Measurements from ENCODE around the gene LMOD2.

The LMOD2 gene

DNA sequence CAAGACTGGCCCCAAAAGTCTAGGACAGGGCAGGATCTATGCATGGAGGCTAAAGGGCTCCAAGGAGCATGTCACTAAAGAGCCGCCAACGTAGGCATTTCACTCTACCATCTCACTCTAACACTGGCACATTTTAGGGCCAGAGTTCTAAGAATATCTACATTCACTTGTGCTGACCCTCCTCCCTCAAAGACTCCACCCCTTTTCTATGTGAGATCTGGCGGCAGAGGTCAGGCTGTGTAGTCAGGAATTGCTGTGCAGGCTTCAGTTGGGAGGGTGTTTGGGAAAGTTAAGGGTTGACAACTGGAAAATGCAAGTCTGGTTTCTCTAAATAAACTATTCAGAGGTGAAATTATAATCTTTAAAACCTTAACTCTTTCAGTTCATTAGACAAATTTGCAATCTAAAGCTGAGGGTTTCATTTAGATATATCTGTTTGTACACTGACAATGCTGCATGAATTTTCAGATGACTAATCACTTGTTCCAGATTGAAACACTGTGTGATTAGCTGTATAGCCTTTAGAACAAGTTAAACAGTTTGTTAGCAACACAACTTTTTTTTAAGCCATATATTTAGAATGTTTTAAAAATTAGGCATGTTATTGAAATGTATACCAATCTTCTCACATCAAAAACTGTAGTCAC lies 18.2 kb downstream of the LMOD2 start:
- DNase-seq (ENCODE audit: low read depth): no peak

DNA sequence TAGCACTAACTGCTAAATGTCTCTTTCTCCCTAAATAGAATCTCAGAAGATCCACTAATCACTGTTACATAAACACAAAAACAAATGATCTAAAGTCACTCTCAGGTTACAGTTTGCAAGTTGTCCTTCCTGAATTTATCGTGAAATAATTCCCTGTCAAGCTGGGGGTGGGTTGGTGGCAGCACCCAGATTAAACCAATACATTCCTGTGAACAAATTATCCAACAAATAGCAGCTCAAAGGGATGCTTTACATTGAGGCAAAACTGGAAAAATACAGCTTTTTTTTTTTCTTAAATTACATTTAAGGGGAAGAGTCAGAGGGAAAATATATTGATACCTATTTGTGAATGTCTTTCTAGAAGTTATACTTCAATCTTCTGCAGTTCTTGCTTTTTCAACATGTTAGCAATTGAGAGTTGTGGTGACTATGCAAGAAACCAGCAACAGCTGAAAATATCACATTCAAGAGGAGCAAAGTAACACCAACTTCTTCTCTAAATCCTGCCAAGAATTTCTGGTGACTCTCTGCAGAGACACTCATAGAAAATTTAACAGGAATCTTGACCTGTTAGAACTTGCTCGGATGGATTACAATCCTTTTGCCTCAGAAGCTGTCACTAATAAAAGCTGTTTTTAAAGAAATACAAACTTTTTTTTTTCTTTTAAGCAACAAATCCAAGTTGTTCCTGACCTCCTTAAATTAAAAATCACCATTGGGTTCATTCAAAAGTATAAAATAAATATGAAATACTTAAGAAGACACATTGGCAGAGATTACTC lies 18.9 kb downstream of the LMOD2 start:
- no peak for DNase-seq (ENCODE audit: low read depth)

DNA sequence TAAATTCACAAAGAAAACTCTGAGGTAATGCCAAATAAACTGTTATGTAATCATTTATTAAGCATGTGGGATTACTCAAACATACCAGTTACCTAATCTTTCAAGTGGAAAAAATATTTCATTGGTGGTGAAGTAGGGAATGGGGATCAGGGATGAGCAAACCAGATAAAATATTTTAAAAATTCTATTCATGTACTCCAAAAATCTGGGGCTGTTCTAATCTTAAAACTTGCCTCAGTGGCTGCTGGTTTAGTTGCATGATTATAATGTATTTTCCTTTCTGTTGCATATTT lies 19.5 kb downstream of the LMOD2 start:
- DNase-seq (ENCODE audit: low read depth): no peak

DNA sequence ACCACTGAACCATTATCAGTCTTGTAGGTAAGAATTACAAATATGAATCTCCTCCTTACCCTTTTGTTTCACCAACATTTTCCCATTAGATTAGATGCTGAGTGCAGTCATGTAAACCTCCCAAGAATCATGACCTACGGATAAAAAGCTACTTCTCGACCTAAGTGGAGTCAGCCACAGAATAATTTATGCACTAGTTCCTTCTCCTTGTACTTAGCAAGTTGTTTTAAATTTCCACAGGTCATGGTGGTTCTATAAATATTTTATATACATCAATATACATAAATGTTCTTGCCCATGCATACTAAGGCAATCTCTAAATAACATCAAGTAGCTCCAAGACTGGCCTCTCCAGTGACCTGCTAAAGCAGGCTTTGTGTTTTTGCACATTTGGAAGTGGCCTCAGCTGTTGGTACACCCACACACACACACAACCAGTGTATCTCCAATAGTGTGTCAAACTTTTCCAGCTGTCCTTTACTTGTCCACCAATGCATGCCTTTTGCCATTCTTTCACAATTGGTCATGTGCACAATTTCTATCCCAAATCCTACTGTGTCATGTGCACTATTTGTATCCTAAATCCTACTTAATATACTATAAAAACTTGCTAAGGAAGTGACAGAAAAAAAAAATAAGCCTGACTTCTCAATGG lies 21.5 kb downstream of the LMOD2 start:
- no peak for DNase-seq (ENCODE audit: low read depth)

DNA sequence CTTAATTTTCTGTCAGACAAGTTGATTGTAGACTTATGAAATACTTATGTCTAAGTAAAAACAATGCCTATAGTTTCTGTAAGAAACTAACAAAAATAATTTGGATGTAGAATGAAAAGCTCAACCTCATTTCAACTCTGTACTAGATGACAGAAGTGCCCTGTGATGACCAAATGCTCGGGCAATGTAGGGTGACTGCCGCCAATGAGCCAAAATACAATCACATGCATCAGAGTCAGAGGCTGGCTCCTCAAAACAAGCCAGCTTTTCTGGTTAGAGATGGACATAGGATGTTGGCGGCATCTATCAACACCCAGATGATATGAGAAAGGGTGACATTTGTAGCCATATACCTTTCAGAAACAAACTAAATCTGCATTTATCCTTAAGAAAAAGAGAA lies 23.9 kb downstream of the LMOD2 start:
- DNase-seq (ENCODE audit: low read depth): no peak

DNA sequence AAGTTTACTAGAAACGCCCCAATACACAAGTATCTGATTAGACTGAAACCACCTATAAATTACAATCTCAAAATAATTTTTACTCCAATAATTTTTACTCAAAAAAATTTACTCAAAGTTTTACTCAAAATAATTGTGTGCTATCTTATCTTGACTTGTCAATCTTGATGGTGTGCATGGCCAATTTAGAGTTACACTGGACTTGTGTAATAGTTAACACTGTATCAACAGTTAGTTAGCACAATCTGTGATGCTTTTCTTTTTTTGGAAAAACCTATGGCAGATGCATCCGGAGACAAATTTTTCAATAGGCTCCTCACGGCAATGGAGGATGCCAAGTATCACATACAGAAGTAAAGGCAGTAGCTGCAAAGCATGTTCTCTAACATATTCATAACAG lies 24.9 kb downstream of the LMOD2 start:
- DNase-seq (ENCODE audit: low read depth): no peak

DNA sequence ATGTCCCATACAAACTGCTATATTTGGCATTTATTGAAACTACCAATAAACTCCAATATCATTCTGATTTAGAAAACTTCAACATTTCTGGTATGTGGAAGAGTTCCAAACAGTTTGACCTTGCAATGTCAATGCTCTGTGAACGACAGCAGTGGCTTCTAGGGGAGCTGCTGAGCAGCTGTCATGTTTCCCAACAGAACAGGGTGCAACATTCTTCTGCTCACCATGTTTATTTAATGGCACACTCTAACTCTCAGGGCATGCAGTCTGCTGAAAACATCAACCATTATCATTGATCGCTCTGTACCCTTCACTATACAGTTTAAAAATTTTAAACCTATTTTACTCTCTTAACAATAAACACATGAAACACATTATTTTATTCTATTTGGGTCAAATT lies 25.9 kb downstream of the LMOD2 start:
- DNase-seq (ENCODE audit: low read depth): no peak

DNA sequence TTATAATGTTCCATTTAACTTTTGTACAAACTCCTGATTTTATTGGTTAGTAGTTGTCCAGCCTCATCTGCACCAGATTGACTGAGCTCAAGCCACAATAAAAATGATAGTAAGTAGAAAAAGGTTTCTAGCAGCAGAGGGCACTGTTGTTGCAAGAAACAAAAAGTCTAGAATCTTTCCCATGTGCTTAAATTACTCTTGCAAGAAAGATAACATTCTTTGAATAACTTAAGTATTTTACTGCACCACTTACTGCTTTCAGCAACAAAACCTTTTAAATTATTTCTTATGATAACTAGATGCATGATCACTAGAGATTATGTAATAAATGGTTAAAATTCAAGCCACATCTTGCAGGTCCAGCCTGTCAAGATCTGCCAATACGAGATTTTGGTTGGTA lies 27.0 kb downstream of the LMOD2 start:
- peak; percentile 40 for DNase-seq (ENCODE audit: low read depth)

DNA sequence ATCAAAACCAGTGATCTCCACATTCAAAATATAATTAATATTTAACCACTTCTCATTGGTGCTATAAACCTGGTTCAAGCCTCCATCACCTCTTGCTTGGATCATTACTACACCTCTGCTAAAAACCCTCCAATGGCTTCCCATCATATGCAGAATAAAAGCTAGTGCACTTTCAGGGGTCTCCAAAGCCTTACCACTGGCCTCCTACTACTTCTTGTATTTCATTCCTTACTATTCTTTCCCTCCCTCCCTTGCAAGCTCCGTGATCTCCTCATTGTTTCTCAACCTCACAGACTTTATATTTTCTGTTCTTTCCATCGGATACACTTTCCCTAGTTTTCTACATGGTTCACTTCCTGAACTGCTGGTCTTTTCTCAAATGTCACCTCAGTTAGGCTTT lies 31.5 kb downstream of the LMOD2 start:
- DNase-seq (ENCODE audit: low read depth): no peak

DNA sequence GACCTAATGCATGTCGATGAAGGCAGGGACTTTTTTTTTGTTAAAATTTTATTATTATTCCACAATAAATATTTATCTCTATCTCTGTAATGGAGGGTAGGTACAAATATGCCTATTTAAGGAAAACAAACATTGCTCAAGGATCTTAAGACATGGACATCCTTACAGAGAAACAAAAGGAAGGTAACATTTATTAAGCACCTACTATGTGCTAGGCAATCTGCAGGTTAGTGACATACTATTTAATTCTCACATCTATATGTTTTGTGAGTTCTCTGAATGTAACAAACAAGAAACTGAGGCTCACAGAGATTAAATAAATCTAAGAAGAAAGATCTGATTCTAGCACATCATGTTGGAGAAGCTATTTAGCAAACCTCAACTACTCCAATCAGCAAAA lies 32.1 kb downstream of the LMOD2 start:
- no peak for DNase-seq (ENCODE audit: low read depth)

DNA sequence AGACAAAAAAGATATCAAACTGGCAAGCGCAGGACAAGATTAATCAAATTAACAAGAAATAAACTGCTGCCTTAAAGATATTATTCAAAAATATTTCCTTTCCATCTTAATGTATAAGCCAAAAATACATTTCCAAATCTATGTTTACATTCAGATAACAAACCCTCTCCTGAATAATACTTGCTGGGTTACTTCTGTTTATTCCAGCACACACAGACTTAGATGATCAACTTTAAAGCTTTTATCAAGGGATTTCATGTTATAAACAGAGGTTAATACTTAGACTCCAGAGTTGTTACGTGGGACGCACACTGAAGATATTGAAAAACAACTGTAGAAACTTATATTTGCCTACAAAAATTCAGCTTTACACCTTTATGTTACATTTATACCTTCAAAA lies 33.6 kb downstream of the LMOD2 start:
- DNase-seq (ENCODE audit: low read depth): no peak

DNA sequence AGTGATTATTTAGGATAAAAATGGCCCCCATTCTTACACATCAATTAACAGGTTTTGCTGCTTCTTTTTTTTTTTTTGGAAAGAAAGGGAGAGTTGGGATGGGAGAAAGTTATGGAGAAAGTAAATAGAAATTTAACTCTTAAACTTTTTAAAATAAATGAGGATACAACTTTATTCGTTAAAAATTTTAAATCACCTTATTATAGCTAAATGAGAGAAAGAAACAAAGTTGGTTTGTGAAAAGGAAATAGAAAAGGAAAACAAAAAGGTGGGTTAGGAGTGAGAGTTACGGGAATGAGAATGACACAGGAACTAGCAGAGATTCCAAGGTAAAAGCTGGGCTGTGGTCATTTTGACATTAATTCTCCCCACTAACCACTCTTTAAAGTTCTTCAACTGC lies 34.9 kb downstream of the LMOD2 start:
- no peak for DNase-seq (ENCODE audit: low read depth)

DNA sequence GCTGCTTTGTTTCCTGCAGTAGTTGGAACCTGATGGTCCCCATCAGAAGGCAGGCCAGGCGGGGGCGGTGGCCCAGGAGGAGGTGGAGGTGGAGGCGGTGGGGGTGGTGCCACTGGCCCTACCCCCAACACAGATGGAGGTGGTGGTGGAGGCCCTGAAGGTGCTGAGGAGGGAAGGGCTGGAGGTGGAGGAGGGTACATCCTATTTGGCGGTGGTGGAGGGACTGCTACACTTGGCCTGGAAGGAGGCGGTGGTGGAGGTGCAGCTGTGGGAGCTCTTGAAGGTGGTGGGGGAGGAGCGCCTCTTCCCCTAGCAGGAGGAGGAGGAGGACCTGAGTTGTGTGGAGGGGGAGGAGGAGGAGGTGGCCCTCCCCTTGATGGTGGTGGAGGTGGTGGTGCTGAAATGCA lies 36.8 kb downstream of the LMOD2 start:
- no peak for DNase-seq (ENCODE audit: low read depth)

DNA sequence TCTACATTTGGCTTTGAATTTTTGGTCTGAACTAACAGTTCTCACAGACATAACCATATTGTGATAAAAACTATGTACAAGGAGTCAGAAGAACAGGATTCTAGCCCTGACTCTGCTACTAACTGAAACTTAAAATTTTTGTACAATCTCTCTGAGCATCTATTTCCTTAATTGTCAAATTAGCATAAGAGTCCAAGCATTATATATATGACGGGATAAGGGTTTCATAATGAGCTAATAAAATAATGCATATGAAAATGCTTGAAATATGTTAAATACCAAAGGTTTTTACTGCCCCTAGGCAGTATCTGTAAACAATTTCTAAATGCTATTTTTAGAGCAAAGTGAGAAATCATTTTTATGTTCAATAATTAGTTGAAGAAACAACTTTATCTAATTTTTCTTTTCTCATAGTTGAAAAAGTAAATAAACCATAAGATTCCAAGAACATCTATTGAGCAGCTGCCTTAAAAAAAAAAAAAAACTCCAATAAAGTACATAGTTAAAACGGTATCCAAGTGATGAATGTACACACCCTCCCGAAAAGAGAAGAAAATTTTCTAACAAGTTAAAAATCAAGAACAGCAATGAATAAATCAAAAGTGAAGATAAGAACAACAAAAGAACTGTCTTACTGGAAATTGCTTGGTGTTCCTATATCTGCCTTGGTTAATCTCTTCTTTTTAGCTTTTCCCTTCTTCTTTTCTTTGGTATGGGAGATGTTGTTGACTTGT lies 40.4 kb downstream of the LMOD2 start:
- no peak for DNase-seq (ENCODE audit: low read depth)

DNA sequence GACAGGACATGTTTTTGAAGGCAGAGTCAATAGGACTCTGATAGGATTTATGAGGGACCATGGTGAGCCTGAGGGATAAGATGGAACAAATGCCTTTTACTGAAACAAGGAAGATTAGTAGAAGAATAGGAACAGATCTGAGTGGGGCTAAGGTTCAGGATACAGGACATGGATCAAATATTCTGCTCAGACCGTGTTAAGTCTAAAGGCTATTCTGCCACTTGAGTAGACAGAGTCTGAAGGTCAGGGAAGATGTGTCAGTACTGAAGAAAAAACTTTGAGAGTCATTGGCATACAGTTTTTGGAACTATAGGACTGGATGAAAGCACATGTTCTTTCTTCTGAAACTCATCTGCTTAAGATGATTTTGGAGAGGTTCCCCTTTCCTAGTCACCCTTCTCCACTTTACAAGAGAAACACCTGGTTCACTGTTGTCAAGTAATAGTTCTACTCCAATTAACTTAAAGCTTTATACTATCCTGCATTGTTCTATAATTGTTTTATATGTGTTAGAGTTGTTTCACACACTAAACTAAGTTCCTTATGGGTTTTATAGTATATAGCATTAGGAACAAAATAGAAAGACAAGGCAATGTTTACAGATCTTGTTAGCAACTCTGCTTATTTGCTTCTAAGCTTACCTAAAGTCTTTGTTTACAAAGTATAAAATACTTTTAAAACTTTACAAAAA lies 49.7 kb downstream of the LMOD2 start:
- no peak for DNase-seq (ENCODE audit: low read depth)

DNA sequence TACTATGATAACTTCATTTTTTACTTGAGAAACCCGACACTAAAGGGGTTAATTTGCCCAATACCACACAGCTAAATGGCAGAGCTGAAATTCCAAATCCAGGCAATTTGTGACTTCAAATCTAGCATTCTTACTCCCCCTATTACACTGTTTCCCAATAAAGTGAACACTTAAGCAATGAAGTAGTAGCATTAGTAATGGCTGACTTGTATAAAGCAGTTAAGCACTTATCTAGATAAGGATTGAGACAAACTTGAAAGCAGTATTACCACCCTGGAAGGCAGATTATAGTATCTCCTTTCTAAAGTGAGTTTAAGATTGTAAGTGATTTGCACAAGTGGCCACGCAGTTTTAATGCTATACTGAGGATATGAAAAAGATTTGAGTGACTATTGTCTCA lies 53.9 kb downstream of the LMOD2 start:
- no peak for DNase-seq (ENCODE audit: low read depth)

DNA sequence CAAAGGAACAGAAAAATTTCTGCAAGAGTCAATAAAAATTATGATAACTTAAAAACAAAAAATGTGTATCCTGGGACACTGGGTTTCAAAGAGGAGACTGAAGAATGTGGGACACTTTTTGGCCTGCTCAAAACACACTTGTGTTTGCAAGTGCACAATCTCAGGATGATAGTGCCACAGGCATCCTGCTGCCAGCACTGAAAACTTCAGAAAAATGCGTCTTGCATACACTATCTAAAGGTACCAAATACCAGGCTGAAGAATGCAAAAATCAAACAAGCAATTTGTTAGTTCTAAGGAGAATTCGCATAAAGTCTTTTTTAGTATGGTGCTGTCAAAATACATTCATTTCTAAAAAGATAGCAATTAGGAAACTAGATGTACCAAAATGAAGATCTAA lies 55.0 kb downstream of the LMOD2 start:
- no peak for DNase-seq (ENCODE audit: low read depth)

DNA sequence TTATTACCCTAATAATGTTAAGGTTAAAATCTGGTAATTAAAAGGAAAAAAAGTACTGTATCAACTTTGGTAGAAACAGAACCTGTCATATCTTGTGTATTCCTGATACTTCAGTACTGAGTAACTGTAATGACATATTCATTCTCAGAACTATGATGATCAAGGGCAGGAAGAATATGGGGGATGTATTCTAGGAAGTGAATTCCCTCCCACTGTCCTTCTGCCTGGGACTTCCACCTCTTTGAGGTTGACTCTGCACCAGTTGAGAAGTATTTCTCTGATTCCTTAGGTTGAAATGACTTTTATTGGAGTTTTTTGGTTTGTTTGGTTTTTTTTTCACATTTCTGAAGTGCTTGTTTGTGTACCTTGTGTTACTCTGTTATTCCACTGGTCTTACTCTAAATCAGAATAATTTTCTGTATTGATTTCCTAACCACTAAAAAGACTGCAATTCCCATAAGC lies 56.2 kb downstream of the LMOD2 start:
- DNase-seq (ENCODE audit: low read depth): no peak

DNA sequence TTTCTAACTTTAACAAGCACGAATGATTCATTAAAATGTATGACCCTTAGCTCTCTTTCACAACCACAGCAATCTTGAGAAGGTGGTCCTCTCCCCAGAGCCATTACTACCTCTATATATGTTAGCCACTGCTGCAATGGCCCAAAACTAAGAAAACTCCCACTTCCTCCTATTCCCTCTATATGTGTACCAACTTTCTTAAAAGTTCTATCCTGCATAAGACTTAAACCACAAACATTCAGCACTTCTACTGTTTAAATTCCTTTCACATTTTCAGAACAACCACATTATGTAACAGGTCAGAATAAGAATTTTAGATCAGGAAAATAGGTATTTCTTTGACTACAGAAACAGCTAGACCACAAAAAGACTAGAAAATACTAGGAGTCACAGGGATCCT lies 57.0 kb downstream of the LMOD2 start:
- DNase-seq (ENCODE audit: low read depth): no peak
